22Rv1 (cell line): ENCODE results near the gene ERFL.

Source experiments
- CTCF ChIP-seq: fragments of 450-650 bp; IDR thresholded peaks from 2 replicates; pipeline ENCODE4 v1.5.1; 2017; ENCODE audit warnings: mild to moderate bottlenecking
- ZFX ChIP-seq: fragments of 450-650 bp; IDR thresholded peaks from 2 replicates; pipeline ENCODE4 v1.6.1; 2017; ENCODE audit warnings: antibody characterized with exemption, borderline replicate concordance

GRCh38 chr19:41910992-41911888 lies 17.0 kb downstream of the ERFL start:
- no peak for TF ChIP-seq CTCF
- no peak for TF ChIP-seq ZFX
